C4-2B (cell line): Measurements from ENCODE around the gene ERVK3-1.

ENCODE experiments used
- ZFX ChIP-seq: fragments of 450-650 bp; IDR thresholded peaks from 2 replicates; pipeline ENCODE4 v1.6.1; 2017
- TF ChIP-seq, protein P1 (sequence below): fragments of 450-650 bp; conservative IDR thresholded peaks from 2 replicates; pipeline ENCODE4 v1.5.1; 2017; ENCODE audit warnings: mild to moderate bottlenecking

DNA sequence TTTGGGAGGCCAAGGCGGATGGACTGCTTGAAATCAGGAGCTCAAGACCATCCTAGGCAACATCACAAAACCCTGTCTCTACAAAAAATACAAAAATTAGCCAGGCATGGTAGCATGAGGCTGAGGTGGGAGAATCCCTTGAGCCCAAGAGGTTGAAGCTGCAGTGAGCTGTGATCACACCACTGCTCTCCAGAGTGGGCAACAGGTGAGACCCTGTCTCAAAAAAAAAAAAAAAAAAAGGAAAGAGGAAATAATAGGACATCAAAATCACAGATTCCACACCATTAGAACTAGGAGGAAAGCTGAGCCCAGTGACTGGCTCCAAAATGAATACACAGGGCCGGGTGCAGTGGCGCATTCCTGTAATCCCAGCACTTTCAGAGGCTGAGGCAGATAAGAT is 29.6 kb upstream of the ERVK3-1 start:
- TF ChIP-seq, protein P1, sequence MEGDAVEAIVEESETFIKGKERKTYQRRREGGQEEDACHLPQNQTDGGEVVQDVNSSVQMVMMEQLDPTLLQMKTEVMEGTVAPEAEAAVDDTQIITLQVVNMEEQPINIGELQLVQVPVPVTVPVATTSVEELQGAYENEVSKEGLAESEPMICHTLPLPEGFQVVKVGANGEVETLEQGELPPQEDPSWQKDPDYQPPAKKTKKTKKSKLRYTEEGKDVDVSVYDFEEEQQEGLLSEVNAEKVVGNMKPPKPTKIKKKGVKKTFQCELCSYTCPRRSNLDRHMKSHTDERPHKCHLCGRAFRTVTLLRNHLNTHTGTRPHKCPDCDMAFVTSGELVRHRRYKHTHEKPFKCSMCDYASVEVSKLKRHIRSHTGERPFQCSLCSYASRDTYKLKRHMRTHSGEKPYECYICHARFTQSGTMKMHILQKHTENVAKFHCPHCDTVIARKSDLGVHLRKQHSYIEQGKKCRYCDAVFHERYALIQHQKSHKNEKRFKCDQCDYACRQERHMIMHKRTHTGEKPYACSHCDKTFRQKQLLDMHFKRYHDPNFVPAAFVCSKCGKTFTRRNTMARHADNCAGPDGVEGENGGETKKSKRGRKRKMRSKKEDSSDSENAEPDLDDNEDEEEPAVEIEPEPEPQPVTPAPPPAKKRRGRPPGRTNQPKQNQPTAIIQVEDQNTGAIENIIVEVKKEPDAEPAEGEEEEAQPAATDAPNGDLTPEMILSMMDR: no peak
- no peak for TF ChIP-seq ZFX
